Subcutaneous abdominal adipose tissue (tissue), 5 donors: Measurements from ENCODE around the gene PIGS.
"Not testable (repeated sequence)": the region's sequence is repeated elsewhere in the genome, so short reads cannot be mapped to it uniquely, and the experiment has no call there.

ENCODE experiments used
- H3K27ac ChIP-seq: one replicate; pipeline ENCODE4 v1.7.0; 2013; ENCODE audit warnings: low read depth, mild to moderate bottlenecking, inconsistent platforms, low read length, moderate library complexity
- H3K27me3 ChIP-seq, 5 donors: one replicate each; pipeline ENCODE4 v1.7.0; 2013; ENCODE audit warnings: low read length in 5 of 5, inconsistent platforms in 1 of 5; ENCODE audit not compliant: control insufficient read depth in 5 of 5, insufficient read depth in 4 of 5
- H3K36me3 ChIP-seq, 5 donors: one replicate each; pipeline ENCODE4 v1.7.0; 2013; ENCODE audit warnings: low read length in 5 of 5; ENCODE audit not compliant: control insufficient read depth in 5 of 5, insufficient read depth in 5 of 5
- H3K4me1 ChIP-seq, 5 donors: one replicate each; pipeline ENCODE4 v1.7.0; 2013; ENCODE audit warnings: low read length in 5 of 5, mild to moderate bottlenecking in 3 of 5, moderate library complexity in 1 of 5; ENCODE audit not compliant: control insufficient read depth in 5 of 5, insufficient read depth in 5 of 5
- H3K4me3 ChIP-seq, 5 donors: one replicate each; pipeline ENCODE4 v1.7.0; 2013; ENCODE audit warnings: low read length in 5 of 5, low read depth in 1 of 5
- H3K9ac ChIP-seq, 5 donors: one replicate each; pipeline ENCODE4 v1.7.0; 2013; ENCODE audit warnings: low read length in 5 of 5, mild to moderate bottlenecking in 4 of 5, moderate library complexity in 3 of 5
- H3K9me3 ChIP-seq, 5 donors: one replicate each; pipeline ENCODE4 v1.7.0; 2013; ENCODE audit warnings: low read length in 5 of 5; ENCODE audit not compliant: control insufficient read depth in 5 of 5
- donor health status: healthy.
- donor health status: healthy.
- donor health status: healthy.
- donor health status: healthy.
- donor health status: healthy.

Gene PIGS

GRCh38 chr17:28604031-28604430 lies 32.7 kb upstream of the PIGS start:
- not testable (repeated sequence) for H3K9ac ChIP-seq, H3K4me3 ChIP-seq, H3K9me3 ChIP-seq, H3K27me3 ChIP-seq, H3K27ac ChIP-seq, H3K36me3 ChIP-seq
- peaks cover 0 to 13% (median 8%) of the 10 kb centered on the region in 5 donors for H3K4me1 ChIP-seq

GRCh38 chr17:28599311-28600184 lies 28.2 kb upstream of the PIGS start:
- Histone ChIP-seq H3K9ac (peak overlapping the region; percentile 84 to 97 (median 94)), H3K9me3 (no peaks in the 10 kb centered on the region), H3K36me3 (no peaks in the 10 kb centered on the region), H3K27me3 (no peaks in the 10 kb centered on the region), H3K4me1 (peaks cover 0 to 23% (median 15%) of the 10 kb centered on the region in 5 donors), H3K27ac (peak overlapping the region; percentile 98), H3K4me3 (peak overlapping the region; percentile 80 to 90 (median 86))

GRCh38 chr17:28598799-28599310 lies 27.5 kb upstream of the PIGS start, which contains the start of gene SPAG5:
Gene SPAG5, minus strand, starts transcription at chr17:28599025. Its CDS starts 79 bp downstream, at chr17:28598946.
- peak within 1 kb of the TSS; percentile 98 for H3K27ac ChIP-seq
- peak within 1 kb of the TSS; percentile 84 to 97 (median 94) for H3K9ac ChIP-seq

GRCh38 chr17:28598389-28598788 lies 27.1 kb upstream of the PIGS start:
- peak overlapping the region; percentile 68 to 90 (median 86) for H3K4me3 ChIP-seq
- peaks cover 0 to 23% (median 15%) of the 10 kb centered on the region in 5 donors for H3K4me1 ChIP-seq
- H3K9ac ChIP-seq, result peak overlapping the region in 4 of 5 donors; percentile 59 to 97 (median 89)
- no peaks in the 10 kb centered on the region for H3K27me3 ChIP-seq
- H3K27ac ChIP-seq, result peak overlapping the region; percentile 98
- no peaks in the 10 kb centered on the region for H3K36me3 ChIP-seq
- H3K9me3 ChIP-seq, result no peaks in the 10 kb centered on the region

More at GRCh38 chr17:28598799-28599310, 27.5 kb upstream of the PIGS start, which contains the start of gene SPAG5:
- Histone ChIP-seq H3K36me3 (no peaks in the 10 kb centered on the region), H3K4me3 (peak within 1 kb of the TSS; percentile 80 to 90 (median 86)), H3K4me1 (peaks cover 0 to 23% (median 15%) of the 10 kb centered on the region in 5 donors), H3K9me3 (no peaks in the 10 kb centered on the region), H3K27me3 (no peaks in the 10 kb centered on the region)

GRCh38 chr17:28597606-28598383 lies 26.5 kb upstream of the PIGS start:
- Histone ChIP-seq H3K36me3 (no peaks in the 10 kb centered on the region), H3K4me1 (peaks cover 0 to 23% (median 15%) of the 10 kb centered on the region in 5 donors), H3K4me3 (peak overlapping the region in 1 of 5 donors; percentile 80), H3K27ac (no peak overlapping the region), H3K9ac (no peak overlapping the region), H3K27me3 (no peaks in the 10 kb centered on the region), H3K9me3 (no peaks in the 10 kb centered on the region)

GRCh38 chr17:28592260-28592659 lies 20.9 kb upstream of the PIGS start:
- Histone ChIP-seq H3K9me3 (no peaks in the 10 kb centered on the region), H3K27ac (no peak overlapping the region), H3K4me3 (no peak overlapping the region), H3K9ac (no peak overlapping the region), H3K36me3 (peaks cover 0 to 10% (median 0%) of the 10 kb centered on the region in 5 donors), H3K4me1 (peaks cover 0 to 13% (median 10%) of the 10 kb centered on the region in 5 donors), H3K27me3 (no peaks in the 10 kb centered on the region)

GRCh38 chr17:28585851-28586250 lies 14.5 kb upstream of the PIGS start:
- no peaks in the 10 kb centered on the region for H3K4me1 ChIP-seq
- H3K27ac ChIP-seq, result no peak overlapping the region
- H3K4me3 ChIP-seq, result no peak overlapping the region
- H3K9me3 ChIP-seq, result no peaks in the 10 kb centered on the region
- no peak overlapping the region for H3K9ac ChIP-seq
- H3K36me3 ChIP-seq, result peaks cover 5 to 30% (median 12%) of the 10 kb centered on the region in 5 donors
- H3K27me3 ChIP-seq, result no peaks in the 10 kb centered on the region

GRCh38 chr17:28584434-28584833 lies 13.1 kb upstream of the PIGS start:
- no peaks in the 10 kb centered on the region for H3K27me3 ChIP-seq
- H3K36me3 ChIP-seq, result peaks cover 5 to 30% (median 12%) of the 10 kb centered on the region in 5 donors
- no peak overlapping the region for H3K27ac ChIP-seq
- no peak overlapping the region for H3K9ac ChIP-seq
- H3K4me3 ChIP-seq, result no peak overlapping the region
- H3K4me1 ChIP-seq, result no peaks in the 10 kb centered on the region
- H3K9me3 ChIP-seq, result no peaks in the 10 kb centered on the region

GRCh38 chr17:28582513-28582912 lies 11.2 kb upstream of the PIGS start:
- Histone ChIP-seq H3K27ac (no peak overlapping the region), H3K4me1 (peaks cover 0 to under 1% (median under 1%) of the 10 kb centered on the region in 5 donors), H3K36me3 (peaks cover 5 to 35% (median 15%) of the 10 kb centered on the region in 5 donors), H3K9me3 (no peaks in the 10 kb centered on the region), H3K27me3 (no peaks in the 10 kb centered on the region), H3K4me3 (no peak overlapping the region), H3K9ac (no peak overlapping the region)
